HG03097 (cell line): ENCODE results near the gene P3R3URF.

ENCODE experiments used
- ATAC-seq: cut with Tn5 transposase; IDR thresholded peaks from one replicate; pipeline ENCODE4 v1.9.1; 2021; ENCODE audit not compliant: unreplicated experiment, low FRiP score

Gene P3R3URF

GRCh38 chr1:46174448-46175231, 1.6 kb downstream of the P3R3URF start, which contains the start of gene TSPAN1:
Gene TSPAN1 (plus strand): TSS chr1:46175087. CDS start chr1:46181108, 6,021 bp downstream.
- no peak for ATAC-seq

GRCh38 chr1:46173361-46173856, 2.9 kb downstream of the P3R3URF start:
- ATAC-seq = no peak

- no peak for ATAC-seq
Measured at GRCh38 chr1:46172321-46172720, 4.0 kb downstream of the P3R3URF start.

GRCh38 chr1:46171871-46172270, 4.4 kb downstream of the P3R3URF start:
- ATAC-seq = no peak

- no peak for ATAC-seq
Measured at GRCh38 chr1:46171351-46171750, 4.9 kb downstream of the P3R3URF start.

- no peak for ATAC-seq
Measured at GRCh38 chr1:46169811-46170454, 6.4 kb downstream of the P3R3URF start.

- ATAC-seq = no peak
Measured at GRCh38 chr1:46168477-46168876, 7.8 kb downstream of the P3R3URF start.

- ATAC-seq = no peak
Measured at GRCh38 chr1:46166521-46167462, 9.5 kb downstream of the P3R3URF start.

GRCh38 chr1:46160212-46160611, 16.1 kb downstream of the P3R3URF start:
- ATAC-seq = no peak

GRCh38 chr1:46159516-46159915, 16.8 kb downstream of the P3R3URF start:
- no peak for ATAC-seq

- ATAC-seq = peak; percentile 78
Measured at GRCh38 chr1:46158312-46159281, 17.7 kb downstream of the P3R3URF start.

GRCh38 chr1:46157916-46158311, 18.4 kb downstream of the P3R3URF start:
- ATAC-seq = no peak

- ATAC-seq = no peak
Measured at GRCh38 chr1:46153732-46154131, 22.6 kb downstream of the P3R3URF start.

GRCh38 chr1:46153228-46153627, 23.1 kb downstream of the P3R3URF start:
- no peak for ATAC-seq

- ATAC-seq = no peak
Measured at GRCh38 chr1:46152016-46152415, 24.3 kb downstream of the P3R3URF start.

- ATAC-seq = no peak
Measured at GRCh38 chr1:46150085-46150484, 26.2 kb downstream of the P3R3URF start.

GRCh38 chr1:46148318-46148717, 28.0 kb downstream of the P3R3URF start:
- no peak for ATAC-seq

- ATAC-seq = no peak
Measured at GRCh38 chr1:46137916-46138315, 38.4 kb downstream of the P3R3URF start.

GRCh38 chr1:46136711-46137110, 39.6 kb downstream of the P3R3URF start:
- ATAC-seq = no peak
